ENCODE results near the gene WWC1.

WWC1 gene

GRCh38 chr5:168513861-168514428 lies 222.5 kb downstream of the WWC1 start:
- TF ChIP-seq CTCF (conservative IDR thresholded peaks at IDR 0.05; ENCODE audit: low read depth), result no peak
- no peak overlapping the region for H3K27ac ChIP-seq
- POLR2A ChIA-PET (ENCODE audit: low non-redundant PET), result no interaction called here
- CTCF ChIA-PET, result no interaction called here
- DNase-seq (ENCODE audit: low spot score), result no peak
